Measurements from ENCODE around the gene ARMCX4.

GRCh38 chrX:101507986-101508385 lies 22.7 kb downstream of the ARMCX4 start:
- TF ChIP-seq CTCF (IDR thresholded peaks at IDR 0.05; ENCODE audit: poor library complexity, severe bottlenecking) (no peak), MXI1 (conservative IDR thresholded peaks at IDR 0.05; ENCODE audit: poor library complexity, severe bottlenecking) (no peak), SMC3 (conservative IDR thresholded peaks at IDR 0.05; ENCODE audit: poor library complexity) (no peak), TAF1 (IDR thresholded peaks at IDR 0.05; ENCODE audit: low read depth) (no peak), EZH2 (IDR thresholded peaks at IDR 0.05; ENCODE audit: borderline replicate concordance, insufficient read depth, low read length, poor library complexity, severe bottlenecking) (no peak), POLR2AphosphoS5 (IDR thresholded peaks at IDR 0.05) (no peak), RAD21 (conservative IDR thresholded peaks at IDR 0.05) (no peak)

Measured in neural cell (in vitro differentiated cells).